DMS153 treated with DMSO at 0.1 percent for 48 hours (cell line): Measurements from ENCODE around the gene COTL1.
A peak's percentile ranks its signal among the peaks of the same experiment; 100 is the strongest.

Experiments used
- DNase-seq: peaks from one replicate; lab custom pipeline; 2025; ENCODE audit not compliant: unreplicated experiment; lab: John Stamatoyannopoulos, UW

Gene COTL1

GRCh38 chr16:84617791-84618580, at the start of gene COTL1:
Gene COTL1, minus strand, starts transcription at chr16:84618078. Its CDS starts 164 bp downstream, at chr16:84617914.
- peak; percentile 85 for DNase-seq

GRCh38 chr16:84665843-84666242, 48.0 kb upstream of the COTL1 start:
- no peak for DNase-seq

- no peak for DNase-seq
Measured at GRCh38 chr16:84665359-84665758, 47.5 kb upstream of the COTL1 start.

- no peak for DNase-seq
Measured at GRCh38 chr16:84663433-84664101, 45.7 kb upstream of the COTL1 start.

- DNase-seq = no peak
Measured at GRCh38 chr16:84662471-84662870, 44.6 kb upstream of the COTL1 start.

- DNase-seq = no peak
Measured at GRCh38 chr16:84661418-84662060, 43.7 kb upstream of the COTL1 start.

- DNase-seq = no peak
Measured at GRCh38 chr16:84660973-84661372, 43.1 kb upstream of the COTL1 start.

- no peak for DNase-seq
Measured at GRCh38 chr16:84659656-84660300, 41.9 kb upstream of the COTL1 start.

GRCh38 chr16:84658690-84659089, 40.8 kb upstream of the COTL1 start:
- no peak for DNase-seq

- DNase-seq = no peak
Measured at GRCh38 chr16:84657229-84657837, 39.5 kb upstream of the COTL1 start.

GRCh38 chr16:84656649-84657048, 38.8 kb upstream of the COTL1 start:
- DNase-seq = no peak

- DNase-seq = no peak
Measured at GRCh38 chr16:84654998-84655397, 37.1 kb upstream of the COTL1 start.

- DNase-seq = no peak
Measured at GRCh38 chr16:84654238-84654637, 36.4 kb upstream of the COTL1 start.

- DNase-seq = no peak
Measured at GRCh38 chr16:84652566-84652965, 34.7 kb upstream of the COTL1 start.

- no peak for DNase-seq
Measured at GRCh38 chr16:84650062-84650991, 32.4 kb upstream of the COTL1 start.

- no peak for DNase-seq
Measured at GRCh38 chr16:84649511-84649861, 31.6 kb upstream of the COTL1 start.

- no peak for DNase-seq
Measured at GRCh38 chr16:84648595-84649510, 31.0 kb upstream of the COTL1 start.

GRCh38 chr16:84647828-84648594, 30.1 kb upstream of the COTL1 start, which contains the start of gene KLHL36:
Gene KLHL36, plus strand, starts transcription at chr16:84648511. Its CDS starts 2,357 bp downstream, at chr16:84650868.
- DNase-seq = no peak
